ENCODE measurements around the gene MACROD2.

GRCh38 chr20:14991023-14991422 is 995.7 kb downstream of the MACROD2 start:
- no peak for TF ChIP-seq POLR2A (IDR thresholded peaks at IDR 0.05)
- TF ChIP-seq CTCF (IDR thresholded peaks at IDR 0.05), result no peak
